Naive B cell (primary cell): ENCODE results near the gene SMPDL3B. TPM values are rescaled to one million over a fixed set of nuclear protein-coding genes. Genes with fewer than 3 reads are reported as not detected.

ENCODE experiments used
- ATAC-seq, 2 donors: fragments of 150-1000 bp; cut with Tn5 transposase; 2 replicates each; pipeline ENCODE4 v1.10.0; 2021; ENCODE audit warnings: low read depth in 2 of 2, mild to moderate bottlenecking in 2 of 2, moderate library complexity in 2 of 2
- DNase-seq: peaks from one replicate; pipeline ENCODE4 v3.0.0; 2022
- H3K27ac Mint-ChIP-seq, 6 donors: one replicate each; pipeline ENCODE4 v1.8.0; 2020 to 2022; ENCODE audit warnings: mild to moderate bottlenecking in 6 of 6, mixed read lengths in 6 of 6, moderate library complexity in 5 of 6, inconsistent platforms in 2 of 6
- H3K27me3 Mint-ChIP-seq, 3 donors: one replicate each; pipeline ENCODE4 v1.8.0; 2021 to 2022; ENCODE audit warnings: mixed read lengths in 3 of 3, mild to moderate bottlenecking in 1 of 3
- H3K36me3 Mint-ChIP-seq, 2 donors: one replicate each; pipeline ENCODE4 v1.8.0; 2020 to 2022; ENCODE audit warnings: mixed read lengths in 2 of 2, inconsistent platforms in 1 of 2, mild to moderate bottlenecking in 1 of 2
- H3K4me1 Mint-ChIP-seq, 3 donors: one replicate each; pipeline ENCODE4 v1.8.0; 2020 to 2022; ENCODE audit warnings: mixed read lengths in 3 of 3, inconsistent platforms in 1 of 3, mild to moderate bottlenecking in 1 of 3, moderate library complexity in 1 of 3
- H3K4me3 Mint-ChIP-seq, 8 donors: one replicate each; pipeline ENCODE4 v1.8.0; 2020 to 2022; ENCODE audit warnings: mild to moderate bottlenecking in 8 of 8, mixed read lengths in 8 of 8, moderate library complexity in 8 of 8, inconsistent platforms in 2 of 8
- H3K9me3 Mint-ChIP-seq, 7 donors: one replicate each; pipeline ENCODE4 v1.8.0; 2020 to 2022; ENCODE audit warnings: mixed read lengths in 7 of 7, mild to moderate bottlenecking in 5 of 7, inconsistent platforms in 2 of 7, moderate library complexity in 1 of 7
- polyA plus RNA-seq, 6 donors: library from polyadenylated mRNA; unstranded; fragments of 300-500 nt; fragmentation: Illumina TruSeq; gene quantifications; one replicate each; pipeline ENCODE4 v1.2.3, GENCODE V29; 2021; ENCODE audit warnings: low read depth in 6 of 6

The SMPDL3B gene
- polyA plus RNA-seq = not detected

- peak within 1 kb of the TSS in 4 of 8 donors; percentile 0 to 73 (median 26) for H3K4me3 Mint-ChIP-seq
- DNase-seq (no peak), ATAC-seq (no peak)
- peaks cover 9 to 16% (median 14%) of the 10 kb centered on the region in 3 donors for H3K4me1 Mint-ChIP-seq
- H3K9me3 Mint-ChIP-seq = no peaks in the 10 kb centered on the region
- peaks cover 14 to 22% (median 17%) of the 10 kb centered on the region in 3 donors for H3K27me3 Mint-ChIP-seq
- H3K27ac Mint-ChIP-seq = peak within 1 kb of the TSS in 4 of 6 donors; percentile 11 to 78 (median 54)
- no peaks in the 10 kb centered on the region for H3K36me3 Mint-ChIP-seq
These were observed at the start of gene SMPDL3B for GRCh38 chr1:27934818-27935549. SMPDL3B (plus strand) TSS chr1:27935000; CDS start chr1:27935184, 184 bp downstream.

GRCh38 chr1:27885114-27885528, 49.7 kb upstream of the SMPDL3B start:
- Mint-ChIP-seq H3K36me3 (peaks cover 0 to 8% of the 10 kb centered on the region in 2 donors), H3K27ac (peak overlapping the region in 4 of 6 donors; percentile 29 to 89 (median 80)), H3K27me3 (no peaks in the 10 kb centered on the region), H3K4me3 (peak overlapping the region in 2 of 8 donors; percentile 30 to 56), H3K4me1 (peaks cover 31 to 37% (median 34%) of the 10 kb centered on the region in 3 donors), H3K9me3 (no peaks in the 10 kb centered on the region)
- peak in 1 of 2 donors; percentile 15 for ATAC-seq
- DNase-seq = no peak

- no peak for DNase-seq
- H3K36me3 Mint-ChIP-seq = peaks cover 3 to 8% of the 10 kb centered on the region in 2 donors
- no peak overlapping the region for H3K4me3 Mint-ChIP-seq
- H3K27me3 Mint-ChIP-seq = no peaks in the 10 kb centered on the region
- H3K9me3 Mint-ChIP-seq = no peaks in the 10 kb centered on the region
- ATAC-seq = no peak
- H3K4me1 Mint-ChIP-seq = peaks cover 37 to 42% (median 40%) of the 10 kb centered on the region in 3 donors
- peak overlapping the region in 3 of 6 donors; percentile 4 to 89 (median 47) for H3K27ac Mint-ChIP-seq
These were observed 49.0 kb upstream of the SMPDL3B start for GRCh38 chr1:27885621-27886352.

- peaks cover 42 to 47% (median 46%) of the 10 kb centered on the region in 3 donors for H3K4me1 Mint-ChIP-seq
- H3K27me3 Mint-ChIP-seq = no peaks in the 10 kb centered on the region
- no peak overlapping the region for H3K4me3 Mint-ChIP-seq
- no peaks in the 10 kb centered on the region for H3K9me3 Mint-ChIP-seq
- no peak for ATAC-seq
- peak overlapping the region in 2 of 6 donors; percentile 66 to 92 for H3K27ac Mint-ChIP-seq
- H3K36me3 Mint-ChIP-seq = peaks cover 8% of the 10 kb centered on the region in 2 donors
- no peak for DNase-seq
These were observed 48.5 kb upstream of the SMPDL3B start for GRCh38 chr1:27886353-27886679.

GRCh38 chr1:27886744-27887143, 48.1 kb upstream of the SMPDL3B start:
- peaks cover 8 to 9% of the 10 kb centered on the region in 2 donors for H3K36me3 Mint-ChIP-seq
- ATAC-seq = no peak

GRCh38 chr1:27887215-27888021, 47.4 kb upstream of the SMPDL3B start:
- DNase-seq (peak; percentile 35), ATAC-seq (peak; percentile 33 to 39)
- H3K36me3 Mint-ChIP-seq = peaks cover 8 to 9% of the 10 kb centered on the region in 2 donors
- H3K9me3 Mint-ChIP-seq = no peaks in the 10 kb centered on the region
- H3K27ac Mint-ChIP-seq = peak overlapping the region in 5 of 6 donors; percentile 64 to 96 (median 91)
- no peaks in the 10 kb centered on the region for H3K27me3 Mint-ChIP-seq
- peak overlapping the region in 6 of 8 donors; percentile 30 to 66 (median 41) for H3K4me3 Mint-ChIP-seq
- H3K4me1 Mint-ChIP-seq = peaks cover 52 to 58% (median 57%) of the 10 kb centered on the region in 3 donors

More at GRCh38 chr1:27886744-27887143, 48.1 kb upstream of the SMPDL3B start:
- Mint-ChIP-seq H3K27ac (peak overlapping the region in 4 of 6 donors; percentile 20 to 96 (median 92)), H3K4me3 (peak overlapping the region in 5 of 8 donors; percentile 6 to 45 (median 30)), H3K9me3 (no peaks in the 10 kb centered on the region), H3K27me3 (no peaks in the 10 kb centered on the region), H3K4me1 (peaks cover 46 to 51% (median 50%) of the 10 kb centered on the region in 3 donors)
- no peak for DNase-seq

- H3K4me3 Mint-ChIP-seq = no peak overlapping the region
- peaks cover 49 to 53% (median 49%) of the 10 kb centered on the region in 3 donors for H3K4me1 Mint-ChIP-seq
- peak overlapping the region in 4 of 6 donors; percentile 69 to 96 (median 78) for H3K27ac Mint-ChIP-seq
- peaks cover 2 to 11% of the 10 kb centered on the region in 2 donors for H3K36me3 Mint-ChIP-seq
- DNase-seq = no peak
- H3K27me3 Mint-ChIP-seq = no peaks in the 10 kb centered on the region
- ATAC-seq = no peak
- no peaks in the 10 kb centered on the region for H3K9me3 Mint-ChIP-seq
These were observed 45.3 kb upstream of the SMPDL3B start for GRCh38 chr1:27889506-27889905.

- DNase-seq (peak; percentile 73), ATAC-seq (peak; percentile 81 to 87)
- Mint-ChIP-seq H3K36me3 (peaks cover 17 to 19% of the 10 kb centered on the region in 2 donors), H3K4me3 (peak overlapping the region; percentile 7 to 74 (median 68)), H3K9me3 (no peaks in the 10 kb centered on the region), H3K27ac (peak overlapping the region; percentile 92 to 97 (median 94)), H3K4me1 (peaks cover 40 to 43% (median 41%) of the 10 kb centered on the region in 3 donors), H3K27me3 (no peaks in the 10 kb centered on the region)
These were observed 43.5 kb upstream of the SMPDL3B start for GRCh38 chr1:27891196-27891889.

- no peaks in the 10 kb centered on the region for H3K9me3 Mint-ChIP-seq
These were observed 40.3 kb upstream of the SMPDL3B start for GRCh38 chr1:27894521-27894920.

GRCh38 chr1:27906759-27907158, 28.0 kb upstream of the SMPDL3B start:
- H3K9me3 Mint-ChIP-seq = no peaks in the 10 kb centered on the region
- no peak overlapping the region for H3K4me3 Mint-ChIP-seq
- H3K27me3 Mint-ChIP-seq = no peaks in the 10 kb centered on the region
- DNase-seq (no peak), ATAC-seq (no peak)
- no peak overlapping the region for H3K27ac Mint-ChIP-seq
- H3K4me1 Mint-ChIP-seq = peaks cover 2 to 5% (median 3%) of the 10 kb centered on the region in 3 donors
- H3K36me3 Mint-ChIP-seq = peaks cover 11% of the 10 kb centered on the region in 2 donors

More at GRCh38 chr1:27894521-27894920, 40.3 kb upstream of the SMPDL3B start:
- no peak for DNase-seq
- Mint-ChIP-seq H3K36me3 (peaks cover 17 to 19% of the 10 kb centered on the region in 2 donors), H3K4me3 (no peak overlapping the region), H3K27me3 (no peaks in the 10 kb centered on the region), H3K4me1 (peaks cover 24 to 30% (median 27%) of the 10 kb centered on the region in 3 donors), H3K27ac (peak overlapping the region in 4 of 6 donors; percentile 28 to 90 (median 74))
- ATAC-seq = no peak

- peaks cover 0 to 4% (median 2%) of the 10 kb centered on the region in 3 donors for H3K27me3 Mint-ChIP-seq
- no peak for ATAC-seq
- peak overlapping the region in 4 of 8 donors; percentile 29 to 72 (median 49) for H3K4me3 Mint-ChIP-seq
- peaks cover 5 to 8% of the 10 kb centered on the region in 2 donors for H3K36me3 Mint-ChIP-seq
- peaks cover 11 to 23% (median 19%) of the 10 kb centered on the region in 3 donors for H3K4me1 Mint-ChIP-seq
- peak overlapping the region in 2 of 6 donors; percentile 57 to 63 for H3K27ac Mint-ChIP-seq
- H3K9me3 Mint-ChIP-seq = peaks cover 0 to 5% (median 2%) of the 10 kb centered on the region in 7 donors
- DNase-seq = no peak
These were observed 22.4 kb upstream of the SMPDL3B start for GRCh38 chr1:27912429-27912828.

GRCh38 chr1:27915082-27915575, 19.7 kb upstream of the SMPDL3B start:
- Mint-ChIP-seq H3K4me1 (peaks cover 11 to 23% (median 16%) of the 10 kb centered on the region in 3 donors), H3K36me3 (peaks cover 0 to 5% of the 10 kb centered on the region in 2 donors), H3K9me3 (peaks cover 0 to 7% (median 2%) of the 10 kb centered on the region in 7 donors), H3K27ac (peak overlapping the region; percentile 96 to 100 (median 98)), H3K4me3 (peak overlapping the region; percentile 92 to 100 (median 98)), H3K27me3 (peaks cover 0 to 14% (median 7%) of the 10 kb centered on the region in 3 donors)
- no peak for ATAC-seq
- no peak for DNase-seq
